ENCODE measurements around the gene ASPA.
A peak's percentile ranks its signal among the peaks of the same experiment; 100 is the strongest.
"Not testable (repeated sequence)": the region's sequence is repeated elsewhere in the genome, so short reads cannot be mapped to it uniquely, and the experiment has no call there.

Gene ASPA

DNA sequence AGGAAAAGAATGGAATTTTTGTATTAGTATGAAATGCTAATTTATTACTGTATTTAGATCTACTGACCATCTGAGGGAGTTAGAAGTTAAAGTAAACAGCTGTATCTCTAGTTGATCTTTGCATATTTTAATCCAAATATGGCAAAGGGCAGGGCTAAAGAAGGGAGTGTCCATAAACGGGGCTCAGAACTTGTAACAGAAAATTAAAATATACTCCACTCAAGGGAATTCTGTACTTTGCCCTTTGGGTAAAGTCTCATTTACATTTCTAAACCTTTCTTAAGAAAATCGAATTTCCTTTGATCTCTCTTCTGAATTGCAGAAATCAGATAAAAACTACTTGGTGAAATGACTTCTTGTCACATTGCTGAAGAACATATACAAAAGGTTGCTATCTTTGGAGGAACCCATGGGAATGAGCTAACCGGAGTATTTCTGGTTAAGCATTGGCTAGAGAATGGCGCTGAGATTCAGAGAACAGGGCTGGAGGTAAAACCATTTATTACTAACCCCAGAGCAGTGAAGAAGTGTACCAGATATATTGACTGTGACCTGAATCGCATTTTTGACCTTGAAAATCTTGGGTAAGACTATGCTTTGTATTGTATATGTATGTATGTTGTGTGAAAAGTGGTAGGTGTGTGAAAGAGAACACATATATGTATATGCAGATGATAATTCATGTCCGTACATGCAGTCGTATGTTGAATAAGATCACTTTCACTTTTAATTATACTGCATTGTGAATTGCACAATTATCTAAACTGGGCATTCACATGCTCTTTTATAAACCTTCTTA lies at the start of gene ASPA:
Gene ASPA, plus strand, starts transcription at position 186 of the 799 bp plus-strand sequence. Its CDS starts 163 bp downstream, at position 349.
- no peak for DNase-seq
- H3K36me3 Mint-ChIP-seq: no peaks in the 10 kb centered on the region
- H3K4me3 Mint-ChIP-seq: peak within 1 kb of the TSS; percentile 3 to 26
- peaks cover 0 to 3% of the 10 kb centered on the region in 2 donors for H3K4me1 Mint-ChIP-seq
- H3K9me3 Mint-ChIP-seq: no peaks in the 10 kb centered on the region
- H3K27me3 Mint-ChIP-seq: peaks cover 8 to 12% of the 10 kb centered on the region in 2 donors
- ATAC-seq (replicated peaks): no peak
- no peak within 1 kb of the TSS for H3K27ac Mint-ChIP-seq

GRCh38 chr17:3433215-3433614 lies 42.6 kb upstream of the ASPA start:
- Mint-ChIP-seq H3K27me3 (peaks cover 14 to 44% of the 10 kb centered on the region in 2 donors), H3K9me3 (peaks cover 4 to 10% of the 10 kb centered on the region in 2 donors)
- H3K36me3 Mint-ChIP-seq, H3K4me3 Mint-ChIP-seq, H3K4me1 Mint-ChIP-seq, DNase-seq, H3K27ac Mint-ChIP-seq: not testable (repeated sequence)
- peak; percentile 61 to 71 for ATAC-seq (replicated peaks)

- no peaks in the 10 kb centered on the region for H3K36me3 Mint-ChIP-seq
- no peak within 1 kb of the TSS for H3K4me3 Mint-ChIP-seq
- ATAC-seq (replicated peaks): no peak
- H3K27me3 Mint-ChIP-seq: peaks cover 14 to 43% of the 10 kb centered on the region in 2 donors
- no peak for DNase-seq
- H3K27ac Mint-ChIP-seq: no peak within 1 kb of the TSS
- H3K9me3 Mint-ChIP-seq: peaks cover 4 to 10% of the 10 kb centered on the region in 2 donors
- H3K4me1 Mint-ChIP-seq: peaks cover 0 to 4% of the 10 kb centered on the region in 2 donors
Measured at GRCh38 chr17:3433741-3434140, 42.1 kb upstream of the ASPA start, which contains the start of gene OR1E2. OR1E2 (minus strand) TSS chr17:3433841; CDS start chr17:3433841, 0 bp downstream.

- H3K4me1 Mint-ChIP-seq: no peaks in the 10 kb centered on the region
- H3K4me3 Mint-ChIP-seq: no peak overlapping the region
- H3K27ac Mint-ChIP-seq: no peak overlapping the region
- DNase-seq: no peak
- peaks cover 0 to 1% of the 10 kb centered on the region in 2 donors for H3K9me3 Mint-ChIP-seq
- H3K36me3 Mint-ChIP-seq: no peaks in the 10 kb centered on the region
- no peak for ATAC-seq (replicated peaks)
- H3K27me3 Mint-ChIP-seq: peaks cover 15 to 19% of the 10 kb centered on the region in 2 donors
Measured at GRCh38 chr17:3438368-3438767, 37.4 kb upstream of the ASPA start.

DNA sequence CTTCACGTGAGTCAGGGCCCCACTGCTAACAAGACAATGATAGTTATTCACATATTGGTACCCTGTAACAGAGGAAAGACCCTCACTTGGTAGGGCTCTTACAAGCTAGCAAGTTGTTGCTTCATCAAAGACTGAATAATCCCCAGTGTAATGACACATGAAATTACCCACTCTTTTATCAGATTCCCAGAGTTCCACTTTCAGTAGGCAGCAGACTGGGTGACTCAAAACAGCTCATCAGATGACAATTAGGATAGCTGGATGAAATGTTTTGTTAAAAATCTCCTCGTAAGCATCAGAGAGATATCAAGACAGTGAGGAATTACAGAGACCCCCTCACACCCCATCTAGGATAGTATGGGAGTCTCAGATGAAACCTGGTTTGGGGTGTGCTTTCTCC lies 35.3 kb upstream of the ASPA start:
- Mint-ChIP-seq H3K9me3 (no peaks in the 10 kb centered on the region), H3K27me3 (peaks cover 10 to 13% of the 10 kb centered on the region in 2 donors), H3K4me3 (no peak overlapping the region), H3K36me3 (no peaks in the 10 kb centered on the region), H3K27ac (no peak overlapping the region), H3K4me1 (no peaks in the 10 kb centered on the region)
- no peak for ATAC-seq (replicated peaks)
- DNase-seq: no peak

GRCh38 chr17:3447625-3448024 lies 28.2 kb upstream of the ASPA start:
- H3K27ac Mint-ChIP-seq: no peak overlapping the region
- peaks cover 2 to 8% of the 10 kb centered on the region in 2 donors for H3K27me3 Mint-ChIP-seq
- DNase-seq (no peak), ATAC-seq (replicated peaks) (peak; percentile 34 to 48)
- no peaks in the 10 kb centered on the region for H3K9me3 Mint-ChIP-seq
- peaks cover 0 to 1% of the 10 kb centered on the region in 2 donors for H3K4me1 Mint-ChIP-seq
- no peak overlapping the region for H3K4me3 Mint-ChIP-seq
- H3K36me3 Mint-ChIP-seq: no peaks in the 10 kb centered on the region

GRCh38 chr17:3448059-3448665 lies 27.6 kb upstream of the ASPA start:
- Mint-ChIP-seq H3K27me3 (peaks cover 0 to 13% of the 10 kb centered on the region in 2 donors), H3K36me3 (no peaks in the 10 kb centered on the region), H3K27ac (no peak overlapping the region), H3K9me3 (no peaks in the 10 kb centered on the region), H3K4me1 (peaks cover 0 to 1% of the 10 kb centered on the region in 2 donors), H3K4me3 (no peak overlapping the region)
- no peak for ATAC-seq (replicated peaks)
- no peak for DNase-seq

DNA sequence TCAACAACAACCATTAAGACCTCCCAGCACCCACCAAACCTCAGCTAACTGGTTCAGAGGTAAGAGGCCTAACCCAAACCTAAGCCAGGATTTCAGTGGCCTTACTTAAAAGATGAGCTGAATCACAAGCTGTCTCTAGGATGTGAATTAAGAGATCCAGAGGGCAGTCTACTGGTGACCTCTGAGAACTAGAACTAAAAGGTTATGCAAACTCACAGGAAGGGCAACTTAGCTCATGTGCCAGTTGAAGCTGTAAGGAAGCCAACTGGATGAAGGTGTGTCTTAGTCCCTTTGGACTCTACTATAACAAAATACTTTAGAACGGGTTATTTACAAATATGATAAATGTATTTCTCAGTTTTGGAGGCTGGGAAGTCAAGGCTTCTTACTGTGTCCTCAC lies 9.4 kb upstream of the ASPA start:
- ATAC-seq (replicated peaks); H3K9me3 Mint-ChIP-seq; H3K27ac Mint-ChIP-seq; H3K4me3 Mint-ChIP-seq; H3K4me1 Mint-ChIP-seq; DNase-seq; H3K36me3 Mint-ChIP-seq: not testable (repeated sequence)
- H3K27me3 Mint-ChIP-seq: peaks cover 4 to 11% of the 10 kb centered on the region in 2 donors

DNA sequence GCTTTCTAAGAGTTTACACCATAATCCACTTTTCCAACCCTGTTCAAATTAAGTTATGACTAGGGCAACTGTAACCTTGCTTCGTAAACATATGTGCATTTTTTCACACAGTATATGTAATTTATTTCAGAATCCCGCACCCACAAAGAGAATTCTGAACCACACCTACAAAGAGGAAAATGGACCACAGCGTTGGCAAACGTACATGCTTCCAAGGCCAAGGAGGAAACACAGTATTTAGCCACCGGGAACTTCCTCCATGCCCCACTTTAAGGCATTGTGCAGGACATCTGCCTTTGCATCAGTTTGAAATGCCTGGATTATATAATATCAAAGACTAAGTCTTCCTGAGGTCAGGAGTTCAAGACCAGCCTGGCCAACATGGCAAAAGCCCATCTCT lies 6.3 kb upstream of the ASPA start:
- Mint-ChIP-seq H3K36me3 (no peaks in the 10 kb centered on the region), H3K4me3 (no peak overlapping the region), H3K9me3 (no peaks in the 10 kb centered on the region), H3K4me1 (no peaks in the 10 kb centered on the region), H3K27me3 (peaks cover 4 to 11% of the 10 kb centered on the region in 2 donors), H3K27ac (no peak overlapping the region)
- DNase-seq (no peak), ATAC-seq (replicated peaks) (no peak)

- no peak within 1 kb of the TSS for H3K4me3 Mint-ChIP-seq
- no peak for DNase-seq
- peaks cover 0 to 3% of the 10 kb centered on the region in 2 donors for H3K4me1 Mint-ChIP-seq
- no peak within 1 kb of the TSS for H3K27ac Mint-ChIP-seq
- H3K36me3 Mint-ChIP-seq: no peaks in the 10 kb centered on the region
- H3K9me3 Mint-ChIP-seq: no peaks in the 10 kb centered on the region
- no peak for ATAC-seq (replicated peaks)
- peaks cover 4 to 11% of the 10 kb centered on the region in 2 donors for H3K27me3 Mint-ChIP-seq
Measured at GRCh38 chr17:3471599-3471998, 4.2 kb upstream of the ASPA start, which contains the start of gene SPATA22. SPATA22 (minus strand) TSS chr17:3471819; CDS start chr17:3469325, 2,494 bp downstream.

GRCh38 chr17:3472137-3472536 lies 3.7 kb upstream of the ASPA start:
- Mint-ChIP-seq H3K4me1 (peaks cover 0 to 3% of the 10 kb centered on the region in 2 donors), H3K36me3 (no peaks in the 10 kb centered on the region), H3K27me3 (peaks cover 4 to 11% of the 10 kb centered on the region in 2 donors), H3K9me3 (no peaks in the 10 kb centered on the region), H3K27ac (no peak overlapping the region), H3K4me3 (no peak overlapping the region)
- ATAC-seq (replicated peaks) (no peak), DNase-seq (no peak)

GRCh38 chr17:3474212-3474611 lies 1.6 kb upstream of the ASPA start:
- no peak overlapping the region for H3K27ac Mint-ChIP-seq
- no peak overlapping the region for H3K4me3 Mint-ChIP-seq
- no peaks in the 10 kb centered on the region for H3K36me3 Mint-ChIP-seq
- H3K9me3 Mint-ChIP-seq: no peaks in the 10 kb centered on the region
- H3K4me1 Mint-ChIP-seq: peaks cover 0 to 3% of the 10 kb centered on the region in 2 donors
- H3K27me3 Mint-ChIP-seq: peaks cover 8 to 18% of the 10 kb centered on the region in 2 donors
- no peak for ATAC-seq (replicated peaks)
- DNase-seq: no peak

DNA sequence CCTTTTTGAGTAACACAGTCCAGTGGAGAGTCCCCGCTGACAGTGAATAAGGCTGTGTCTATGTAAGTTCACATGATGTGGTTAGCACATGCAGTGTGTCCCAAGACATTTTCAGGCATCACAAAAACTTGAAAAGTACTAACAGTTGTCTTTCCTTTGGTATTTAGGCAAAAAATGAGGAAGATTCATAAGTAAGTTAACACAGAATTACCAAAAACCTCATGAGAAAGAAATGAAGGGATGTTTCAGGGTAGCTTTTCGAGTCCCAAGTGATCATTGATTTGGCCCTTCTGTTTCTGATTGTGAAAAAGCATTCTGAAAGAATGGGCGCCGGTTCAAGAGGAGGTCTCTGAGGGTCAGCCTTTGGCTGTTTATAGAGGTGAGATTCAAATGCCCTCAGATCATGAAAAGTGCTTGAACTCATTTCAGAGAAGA lies 529 bp upstream of the ASPA start:
- H3K27ac Mint-ChIP-seq: no peak overlapping the region
- no peak overlapping the region for H3K4me3 Mint-ChIP-seq
- H3K4me1 Mint-ChIP-seq: peaks cover 0 to 3% of the 10 kb centered on the region in 2 donors
- H3K27me3 Mint-ChIP-seq: peaks cover 8 to 13% of the 10 kb centered on the region in 2 donors
- DNase-seq (no peak), ATAC-seq (replicated peaks) (no peak)
- no peaks in the 10 kb centered on the region for H3K36me3 Mint-ChIP-seq
- H3K9me3 Mint-ChIP-seq: no peaks in the 10 kb centered on the region

DNA sequence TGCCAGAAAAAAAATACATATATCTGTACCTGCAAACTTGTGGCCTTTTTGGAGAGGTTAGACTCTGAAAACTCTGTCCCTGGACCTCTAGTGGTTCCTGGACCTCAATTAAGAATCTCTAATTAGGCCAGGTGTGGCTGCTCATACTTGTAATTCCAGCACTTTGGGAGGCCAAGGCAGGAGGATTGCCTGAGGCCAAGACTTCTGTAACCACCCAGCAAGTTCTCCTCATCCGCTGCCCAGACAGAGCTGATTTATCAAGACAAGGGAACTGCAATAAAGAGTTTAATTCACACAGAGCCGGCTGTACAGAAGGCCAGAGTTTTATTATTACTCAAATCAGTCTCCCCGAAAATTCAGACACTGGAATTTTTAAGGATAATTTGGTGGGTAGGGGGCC lies 4.2 kb downstream of the ASPA start:
- H3K27me3 Mint-ChIP-seq: peaks cover 19 to 23% of the 10 kb centered on the region in 2 donors
- no peak overlapping the region for H3K4me3 Mint-ChIP-seq
- DNase-seq (no peak), ATAC-seq (replicated peaks) (no peak)
- no peak overlapping the region for H3K27ac Mint-ChIP-seq
- H3K36me3 Mint-ChIP-seq: no peaks in the 10 kb centered on the region
- H3K9me3 Mint-ChIP-seq: no peaks in the 10 kb centered on the region
- peaks cover 0 to 3% of the 10 kb centered on the region in 2 donors for H3K4me1 Mint-ChIP-seq

- Mint-ChIP-seq H3K4me3 (no peak overlapping the region), H3K27ac (no peak overlapping the region), H3K9me3 (no peaks in the 10 kb centered on the region), H3K36me3 (no peaks in the 10 kb centered on the region), H3K4me1 (no peaks in the 10 kb centered on the region), H3K27me3 (peaks cover 33 to 34% of the 10 kb centered on the region in 2 donors)
- ATAC-seq (replicated peaks): no peak
- no peak for DNase-seq
Measured at GRCh38 chr17:3482852-3483251, 7.1 kb downstream of the ASPA start.

Measured in stimulated activated naive B cell treated with anti-CD40 and anti-IgM and Interleukin-4, amounts not matched to agents 10 μg/mL and 1 μg/mL and 100 μg/mL, for 72 hours (primary cell).